ENCODE results near the gene CDH2. TPM values are rescaled to one million over a fixed set of nuclear protein-coding genes. Genes with fewer than 3 reads are reported as not detected.
A peak's percentile ranks its signal among the peaks of the same experiment; 100 is the strongest.

The CDH2 gene
- total RNA-seq, 1 donor from 2014 or later: 363 TPM

- H3K36me3 Mint-ChIP-seq (ENCODE audit: low read depth, unreplicated experiment): no peaks in the 10 kb centered on the region
- Histone ChIP-seq H3K79me2 (ENCODE audit: insufficient read depth, low read length) (peaks cover 74% of the 10 kb centered on the region), H3K4me3 (ENCODE audit: insufficient read depth, low read depth, low read length) (peak overlapping the region; percentile 96), H3K36me3 (ENCODE audit: insufficient read depth, low read length) (peaks cover 5% of the 10 kb centered on the region), H3K4me1 (ENCODE audit: insufficient read depth, low read length) (peaks cover 10% of the 10 kb centered on the region), H3K4me2 (ENCODE audit: low read length) (peak overlapping the region; percentile 88), H3K9ac (ENCODE audit: low read length) (peak overlapping the region; percentile 98), H2AFZ (ENCODE audit: low read depth, low read length) (no peak overlapping the region), H4K20me1 (ENCODE audit: insufficient read depth, low read length) (peaks cover 44% of the 10 kb centered on the region), H3K9me3 (ENCODE audit: insufficient read depth, low read depth, low read length) (no peaks in the 10 kb centered on the region), H3K27me3 (ENCODE audit: insufficient read depth, low read length) (no peaks in the 10 kb centered on the region), H3K27ac (ENCODE audit: low read depth, low read length) (peak overlapping the region; percentile 87)
- peaks cover 15% of the 10 kb centered on the region for H3K4me1 Mint-ChIP-seq (ENCODE audit: low read depth, unreplicated experiment)
- H3K4me3 Mint-ChIP-seq (ENCODE audit: unreplicated experiment): peak overlapping the region; percentile 99
- no peaks in the 10 kb centered on the region for H3K9me3 Mint-ChIP-seq (ENCODE audit: unreplicated experiment)
- TF ChIP-seq CTCF (IDR thresholded peaks at IDR 0.05; ENCODE audit: insufficient read depth, low read depth, low read length): no peak
- no peak for TF ChIP-seq EZH2 (IDR thresholded peaks at IDR 0.05; ENCODE audit: insufficient read depth, low read length)
- FAIRE-seq (no peak), DNase-seq (ENCODE audit: low read depth) (no peak)
- H3K27ac Mint-ChIP-seq (ENCODE audit: unreplicated experiment): peak overlapping the region; percentile 88
- H3K27me3 Mint-ChIP-seq (ENCODE audit: low read depth, unreplicated experiment): no peaks in the 10 kb centered on the region
Observed at GRCh38 chr18:28175930-28176697, 816 bp downstream of the CDH2 start.

- TF ChIP-seq CTCF (IDR thresholded peaks at IDR 0.05; ENCODE audit: insufficient read depth, low read depth, low read length): no peak
- TF ChIP-seq EZH2 (IDR thresholded peaks at IDR 0.05; ENCODE audit: insufficient read depth, low read length): no peak
- Mint-ChIP-seq H3K27ac (ENCODE audit: unreplicated experiment) (peak overlapping the region; percentile 88), H3K9me3 (ENCODE audit: unreplicated experiment) (no peaks in the 10 kb centered on the region), H3K36me3 (ENCODE audit: low read depth, unreplicated experiment) (no peaks in the 10 kb centered on the region), H3K4me3 (ENCODE audit: unreplicated experiment) (peak overlapping the region; percentile 99), H3K4me1 (ENCODE audit: low read depth, unreplicated experiment) (peaks cover 19% of the 10 kb centered on the region), H3K27me3 (ENCODE audit: low read depth, unreplicated experiment) (no peaks in the 10 kb centered on the region)
- peak overlapping the region; percentile 98 for H3K9ac ChIP-seq (ENCODE audit: low read length)
- H3K4me2 ChIP-seq (ENCODE audit: low read length): peak overlapping the region; percentile 88
- peaks cover 10% of the 10 kb centered on the region for H3K4me1 ChIP-seq (ENCODE audit: insufficient read depth, low read length)
- H3K27ac ChIP-seq (ENCODE audit: low read depth, low read length): peak overlapping the region; percentile 87
- peaks cover 52% of the 10 kb centered on the region for H4K20me1 ChIP-seq (ENCODE audit: insufficient read depth, low read length)
- DNase-seq (ENCODE audit: low read depth) (peak; percentile 60), FAIRE-seq (no peak)
- H3K36me3 ChIP-seq (ENCODE audit: insufficient read depth, low read length): peaks cover 5% of the 10 kb centered on the region
- H3K9me3 ChIP-seq (ENCODE audit: insufficient read depth, low read depth, low read length): no peaks in the 10 kb centered on the region
- peaks cover 82% of the 10 kb centered on the region for H3K79me2 ChIP-seq (ENCODE audit: insufficient read depth, low read length)
- peak overlapping the region; percentile 96 for H3K4me3 ChIP-seq (ENCODE audit: insufficient read depth, low read depth, low read length)
- no peaks in the 10 kb centered on the region for H3K27me3 ChIP-seq (ENCODE audit: insufficient read depth, low read length)
- H2AFZ ChIP-seq (ENCODE audit: low read depth, low read length): no peak overlapping the region
Observed at GRCh38 chr18:28175150-28175929, 1.6 kb downstream of the CDH2 start.
